ACHN (cell line): ENCODE data around the gene OTUB1.
"Not testable (repeated sequence)": the region's sequence is repeated elsewhere in the genome, so short reads cannot be mapped to it uniquely, and the experiment has no call there.

Experiments
- DNase-seq: peaks from one replicate; pipeline ENCODE4 v3.0.0-alpha.2; 2015
- in situ Hi-C: cut with HindIII; loops from 2 replicates; pipeline ENCODE4 v1.10.0; 2017; ENCODE audit warnings: low sequenced_read_pairs, low pct_ligation_motif_present, low pct_unique_long_range_greater_than_20kb

OTUB1 gene

DNA sequence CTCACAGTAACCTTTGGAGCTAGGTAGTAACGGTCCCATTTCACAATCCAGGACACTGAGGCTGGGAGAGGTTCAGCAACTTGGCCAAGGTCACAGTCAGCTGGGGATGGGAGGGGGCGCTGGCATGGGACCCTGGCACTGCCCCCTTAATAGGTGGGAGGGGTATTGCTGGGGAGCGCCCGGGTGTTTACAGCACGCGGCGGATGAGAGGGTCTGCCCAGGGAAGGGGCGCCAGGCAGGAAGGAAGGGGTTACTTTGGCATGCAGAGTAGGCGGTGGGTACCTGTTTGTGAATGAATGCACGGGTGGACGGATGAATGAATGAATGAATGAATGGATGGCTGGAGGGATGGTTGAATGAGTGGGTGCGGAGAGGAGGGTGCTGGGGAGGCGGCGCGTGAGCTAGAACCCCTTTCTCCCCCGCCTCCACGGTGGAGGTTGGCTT, 48.9 kb downstream of the OTUB1 start:
- in situ Hi-C loops: no loop called here
- no peak for DNase-seq

- in situ Hi-C loops: no loop called here
- no peak for DNase-seq
These were observed 49.3 kb downstream of the OTUB1 start, which contains the start of gene FLRT1 for GRCh38 chr11:64035576-64035975. Gene FLRT1 (plus strand): TSS chr11:64035931. CDS start chr11:64116268, 80,337 bp downstream.

DNA sequence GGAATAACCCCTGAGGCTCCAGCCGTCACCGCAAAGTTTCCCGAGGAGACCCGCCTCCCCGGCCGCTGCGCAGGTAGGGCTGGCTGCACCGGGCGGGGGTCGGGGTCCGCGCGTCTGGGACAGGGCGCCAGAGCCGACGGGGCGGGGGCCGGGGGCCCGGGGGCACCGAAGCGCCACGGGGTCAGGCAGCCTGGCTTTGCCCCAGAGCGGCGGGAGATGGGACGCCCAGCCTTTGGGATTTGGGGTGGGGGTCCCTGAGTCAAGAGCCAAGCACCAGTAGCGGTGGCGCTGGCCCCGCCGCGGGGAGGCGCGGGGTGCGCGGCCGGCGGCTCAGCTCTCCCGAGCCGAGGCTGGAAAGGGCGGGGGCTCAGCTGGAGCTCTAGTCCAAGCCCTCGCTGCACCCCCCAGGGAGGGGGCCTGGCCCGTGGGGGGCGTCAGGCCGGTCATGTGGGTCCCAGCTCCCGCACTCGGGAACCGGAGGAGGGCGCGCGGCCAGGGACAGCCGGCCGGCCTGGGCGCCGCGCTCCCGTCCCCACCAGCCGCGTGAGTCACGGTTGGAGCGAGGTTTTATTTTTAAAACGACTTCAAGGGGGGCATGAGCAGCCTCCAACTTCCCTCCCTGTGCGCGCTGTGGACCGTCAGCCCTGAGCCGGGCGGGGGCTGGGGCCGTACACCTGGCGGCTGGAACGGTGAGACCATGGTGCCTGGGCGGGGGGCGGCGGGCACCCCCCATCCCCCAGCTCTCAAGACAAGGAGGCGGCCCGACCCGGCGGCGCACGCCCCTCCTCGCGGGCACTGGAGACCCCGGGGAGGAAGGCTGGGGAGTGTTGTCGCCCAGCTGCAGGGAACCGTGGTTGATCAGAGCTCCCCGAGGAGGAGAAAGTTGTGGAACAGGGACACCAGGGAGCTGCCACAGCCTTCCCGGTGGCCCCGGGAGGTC, 50.1 kb downstream of the OTUB1 start:
- peak; percentile 30 for DNase-seq
- in situ Hi-C loops: no loop called here

GRCh38 chr11:64037027-64037634, 50.9 kb downstream of the OTUB1 start:
- DNase-seq: no peak
- in situ Hi-C loops: no loop called here

GRCh38 chr11:64038500-64038899, 52.3 kb downstream of the OTUB1 start:
- in situ Hi-C loops: no loop called here
- DNase-seq: no peak

GRCh38 chr11:64039012-64039665, 52.9 kb downstream of the OTUB1 start:
- DNase-seq: no peak
- in situ Hi-C loops: no loop called here

- DNase-seq: peak; percentile 20
- in situ Hi-C loops: no loop called here
These were observed 54.6 kb downstream of the OTUB1 start for GRCh38 chr11:64040684-64041322.

DNA sequence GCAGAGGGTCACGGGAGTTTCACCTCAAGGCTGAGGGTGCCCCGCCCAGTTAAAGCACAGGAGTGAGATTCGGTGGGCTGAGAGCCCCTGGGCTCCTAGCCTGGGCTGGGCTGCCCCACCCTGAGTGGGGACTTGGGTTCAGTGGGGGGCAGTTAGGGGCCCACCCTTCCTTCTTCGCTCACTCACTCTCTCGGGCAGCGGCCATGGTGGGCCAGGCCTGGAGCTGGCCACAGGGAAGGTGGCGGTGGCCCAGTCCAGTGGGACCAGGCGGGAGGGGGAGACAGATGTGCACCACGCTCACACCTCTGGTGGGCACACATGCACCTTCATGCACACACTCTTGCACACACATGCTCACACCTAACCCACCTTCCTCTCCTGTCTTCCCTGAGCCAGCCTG, 55.6 kb downstream of the OTUB1 start:
- DNase-seq: no peak
- in situ Hi-C loops: no loop called here

DNA sequence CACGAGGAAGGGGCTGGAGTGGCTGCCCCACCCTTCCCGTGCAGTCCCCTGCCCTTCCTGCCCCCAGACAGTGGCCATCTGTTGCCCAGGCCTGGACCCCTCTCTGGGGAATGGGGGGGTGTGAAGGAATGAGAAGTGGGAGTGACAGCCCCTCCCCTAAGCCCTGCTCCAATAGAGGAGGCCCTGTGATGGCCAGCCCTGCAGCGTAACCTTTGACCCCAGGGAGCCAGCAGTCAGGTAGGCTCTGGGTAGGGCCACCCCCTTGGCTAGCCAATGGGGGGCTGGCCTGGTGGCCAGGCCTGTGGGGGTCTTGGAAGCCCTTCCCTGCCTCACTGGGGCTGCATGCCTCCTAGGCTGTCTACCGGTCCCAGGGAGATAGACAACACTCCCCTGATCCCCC, 56.1 kb downstream of the OTUB1 start:
- in situ Hi-C loops: no loop called here
- no peak for DNase-seq

DNA sequence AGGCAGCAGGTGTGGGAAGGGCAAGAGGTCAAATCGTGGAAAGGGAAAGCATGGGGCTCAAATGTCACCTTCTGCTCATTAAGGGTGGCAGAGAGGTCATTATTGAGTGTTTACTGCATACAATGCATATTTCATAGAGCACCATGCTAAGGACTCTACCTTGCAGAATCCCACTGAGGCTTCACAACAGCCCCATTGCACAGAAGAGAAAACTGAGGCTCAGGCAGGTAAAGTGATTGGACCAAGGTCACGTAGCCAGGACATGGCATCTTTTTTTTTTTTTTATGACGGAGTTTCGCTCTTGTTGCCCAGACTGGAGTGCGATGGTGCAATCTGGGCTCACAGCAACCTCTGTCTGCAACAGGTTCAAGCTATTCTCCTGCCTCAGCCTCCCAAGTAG, 57.3 kb downstream of the OTUB1 start:
- no peak for DNase-seq
- in situ Hi-C loops: no loop called here

DNA sequence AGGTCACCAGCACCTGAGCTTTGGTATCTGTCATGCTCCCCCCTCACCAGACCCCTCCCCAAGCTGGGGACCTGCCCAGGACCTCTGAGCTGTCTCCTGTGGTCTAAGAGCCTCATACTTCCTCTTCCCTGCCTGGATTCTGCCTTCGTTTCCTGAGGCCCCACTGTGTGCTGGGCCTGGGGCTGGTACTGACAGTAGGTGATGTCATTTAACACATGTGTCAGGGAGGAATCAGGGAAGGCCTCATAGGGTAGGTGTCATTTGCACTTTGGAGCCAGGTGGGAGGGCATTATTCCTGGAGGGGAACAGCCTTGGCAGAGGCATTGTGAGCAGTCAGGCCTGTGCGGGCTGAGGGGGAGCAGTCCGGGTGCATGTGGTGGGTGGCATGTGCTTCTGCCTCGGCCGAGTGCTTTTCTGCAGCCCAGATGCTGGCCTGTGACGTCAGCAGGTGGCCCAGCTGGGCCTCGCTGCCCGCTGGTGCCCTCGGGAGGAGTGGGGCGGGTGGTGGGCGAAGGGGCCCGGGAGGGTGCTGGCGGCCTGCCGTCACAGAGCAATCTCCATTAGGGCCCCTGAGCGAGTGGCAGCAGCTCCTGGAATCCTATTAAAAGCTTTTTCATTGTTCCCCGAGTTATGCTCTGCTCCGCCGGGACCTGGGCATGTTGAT, 58.6 kb downstream of the OTUB1 start:
- in situ Hi-C loops: no loop called here

DNA sequence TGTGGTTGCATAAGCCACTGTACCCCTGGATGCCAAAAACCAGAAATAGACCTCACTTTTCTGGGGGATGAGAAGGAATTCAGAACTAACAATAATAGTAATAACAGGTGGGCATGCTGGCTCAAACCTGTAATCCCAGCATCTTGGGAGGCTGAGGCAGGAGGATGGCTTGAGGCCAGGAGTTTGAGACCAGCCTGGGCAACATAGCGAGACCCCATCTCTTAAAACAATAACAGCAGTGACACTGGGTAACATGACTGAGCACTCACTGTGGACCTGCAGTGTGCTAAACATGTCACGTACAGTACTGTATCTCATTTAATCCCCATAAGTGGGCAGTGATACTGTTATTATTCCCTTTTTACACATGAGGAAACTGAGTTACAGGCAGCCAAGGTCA, 59.5 kb downstream of the OTUB1 start:
- in situ Hi-C loops: no loop called here

More for the DNA sequence above, 58.6 kb downstream of the OTUB1 start:
- DNase-seq: no peak

DNA sequence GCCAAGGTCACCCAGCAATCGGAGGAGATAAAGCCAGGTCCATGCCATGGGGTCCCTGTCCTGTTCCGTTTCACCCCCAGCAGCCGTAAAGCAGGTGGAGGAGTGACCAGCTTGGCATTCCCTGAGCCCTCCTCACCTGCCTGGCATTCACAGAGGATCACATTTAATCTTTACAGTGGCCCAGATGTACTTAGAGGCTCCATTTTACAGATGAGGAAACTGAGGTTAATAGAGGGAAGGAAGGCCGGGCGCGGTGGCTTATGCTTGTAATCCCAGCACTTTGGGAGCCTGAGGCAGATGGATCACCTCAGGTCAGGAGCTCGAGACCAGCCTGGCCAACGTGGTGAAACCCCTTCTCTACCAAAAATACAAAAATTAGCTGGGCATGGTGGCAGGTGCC, 61.1 kb downstream of the OTUB1 start:
- in situ Hi-C loops, DNase-seq: not testable (repeated sequence)

More for the DNA sequence above, 59.5 kb downstream of the OTUB1 start:
- no peak for DNase-seq
